HG02642 (cell line): ENCODE results near the gene NDUFC2.
"Not testable (repeated sequence)": the region's sequence is repeated elsewhere in the genome, so short reads cannot be mapped to it uniquely, and the experiment has no call there.

Experiments
- ATAC-seq: cut with Tn5 transposase; IDR thresholded peaks from one replicate; pipeline ENCODE4 v1.9.1; 2021; ENCODE audit warnings: mild to moderate bottlenecking; ENCODE audit not compliant: unreplicated experiment, poor library complexity

NDUFC2 gene

GRCh38 chr11:78079232-78080083, at the start of gene NDUFC2:
TSS of gene NDUFC2 (minus strand) at chr11:78079862. CDS start at chr11:78079744, 118 bp downstream.
- peak; percentile 91 for ATAC-seq

GRCh38 chr11:78127403-78127802, 47.7 kb upstream of the NDUFC2 start:
- no peak for ATAC-seq

- ATAC-seq = peak; percentile 48
These were observed 33.1 kb upstream of the NDUFC2 start for GRCh38 chr11:78112582-78113275.

GRCh38 chr11:78111298-78111697, 31.6 kb upstream of the NDUFC2 start:
- no peak for ATAC-seq

GRCh38 chr11:78110830-78111229, 31.2 kb upstream of the NDUFC2 start:
- no peak for ATAC-seq

GRCh38 chr11:78110351-78110750, 30.7 kb upstream of the NDUFC2 start:
- no peak for ATAC-seq

- no peak for ATAC-seq
These were observed 29.7 kb upstream of the NDUFC2 start for GRCh38 chr11:78109081-78110015.

GRCh38 chr11:78100676-78101472, 21.2 kb upstream of the NDUFC2 start:
- ATAC-seq = no peak

GRCh38 chr11:78100261-78100660, 20.6 kb upstream of the NDUFC2 start:
- no peak for ATAC-seq

GRCh38 chr11:78099666-78100065, 20.0 kb upstream of the NDUFC2 start:
- no peak for ATAC-seq

- ATAC-seq = no peak
These were observed 18.2 kb upstream of the NDUFC2 start for GRCh38 chr11:78097666-78098385.

- ATAC-seq = no peak
These were observed 14.6 kb upstream of the NDUFC2 start for GRCh38 chr11:78094250-78094649.

GRCh38 chr11:78086521-78087074, 6.9 kb upstream of the NDUFC2 start:
- not testable (repeated sequence) for ATAC-seq

GRCh38 chr11:78085972-78086371, 6.3 kb upstream of the NDUFC2 start:
- ATAC-seq = no peak

- not testable (repeated sequence) for ATAC-seq
These were observed 4.8 kb upstream of the NDUFC2 start for GRCh38 chr11:78084506-78084905.

GRCh38 chr11:78083021-78083420, 3.4 kb upstream of the NDUFC2 start:
- ATAC-seq = no peak

- no peak for ATAC-seq
These were observed 2.5 kb upstream of the NDUFC2 start for GRCh38 chr11:78082146-78082545.

GRCh38 chr11:78081583-78081982, 1.9 kb upstream of the NDUFC2 start:
- ATAC-seq = no peak
